Smooth muscle cell (in vitro differentiated cells): ENCODE data around the gene DOLPP1. TPM values are rescaled to one million over a fixed set of nuclear protein-coding genes. Genes with fewer than 3 reads are reported as not detected.

ENCODE experiments used
- DNase-seq: peaks from one replicate; lab custom pipeline; 2025; ENCODE audit not compliant: unreplicated experiment; lab: John Stamatoyannopoulos, UW
- H2AFZ ChIP-seq: fragments of 200-600 bp; sonication (generic); 2 replicates; pipeline ENCODE4 v1.6.0; 2016; ENCODE audit warnings: antibody characterized with exemption, low read depth, mild to moderate bottlenecking
- H3F3A ChIP-seq: fragments of 200-600 bp; sonication (generic); 2 replicates; pipeline ENCODE4 v1.6.0; 2017; ENCODE audit warnings: antibody characterized with exemption, low read depth
- H3K27ac ChIP-seq: fragments of 200-600 bp; sonication (generic); 2 replicates; pipeline ENCODE4 v1.5.1; 2016; ENCODE audit warnings: low read depth, mild to moderate bottlenecking
- H3K27me3 ChIP-seq: fragments of 200-600 bp; sonication (generic); 2 replicates; pipeline ENCODE4 v1.6.1; 2016; ENCODE audit warnings: low read depth, mild to moderate bottlenecking
- H3K36me3 ChIP-seq: fragments of 200-600 bp; sonication (generic); 2 replicates; pipeline ENCODE4 v1.5.1; 2016; ENCODE audit warnings: low read depth
- H3K4me1 ChIP-seq: fragments of 200-600 bp; sonication (generic); 2 replicates; pipeline ENCODE4 v1.5.1; 2016; ENCODE audit warnings: low read depth
- H3K4me2 ChIP-seq: fragments of 200-600 bp; sonication (generic); 2 replicates; pipeline ENCODE4 v1.6.0; 2016; ENCODE audit warnings: mild to moderate bottlenecking
- H3K4me3 ChIP-seq: fragments of 200-600 bp; sonication (generic); 2 replicates; pipeline ENCODE4 v1.5.1; 2016; ENCODE audit warnings: mild to moderate bottlenecking
- H3K79me2 ChIP-seq: fragments of 200-600 bp; sonication (generic); 2 replicates; pipeline ENCODE4 v1.6.0; 2016; ENCODE audit warnings: low read depth, mild to moderate bottlenecking
- H3K9ac ChIP-seq: fragments of 200-600 bp; sonication (generic); 2 replicates; pipeline ENCODE4 v1.6.0; 2016; ENCODE audit warnings: low read depth
- H3K9me3 ChIP-seq: fragments of 200-600 bp; sonication (generic); replicated peaks from 2 replicates; pipeline ENCODE4 v1.5.1; 2016; ENCODE audit warnings: low read depth
- H4K20me1 ChIP-seq: fragments of 200-600 bp; sonication (generic); 2 replicates; pipeline ENCODE4 v1.6.0; 2016; ENCODE audit warnings: low read depth
- WGBS: methylation state at CpG from one replicate; pipeline ENCODE4 v1.1.7; 2016; ENCODE audit warnings: low lambda C conversion rate; 5-methylcytosine and 5-hydroxymethylcytosine counted together
- polyA plus RNA-seq: library from polyadenylated mRNA; unstranded; fragments of >200 nt; fragmentation: Nextera tagmentation; extraction: Ambion mirVana; gene quantifications from 2 replicates; pipeline ENCODE4 v1.2.1, GENCODE V29; 2016
- total RNA-seq: library from RNA; depleted of rRNA; stranded (reverse); fragments of >200 nt; gene quantifications from 2 replicates; pipeline ENCODE4 v1.2.3, GENCODE V29; 2014
- TF ChIP-seq, protein P1 (sequence below): fragments of 200-600 bp; sonication (generic); IDR thresholded peaks from 2 replicates; pipeline ENCODE4 v1.5.1; 2017; ENCODE audit warnings: borderline replicate concordance, mild to moderate bottlenecking, antibody characterized with exemption; ENCODE audit not compliant: insufficient read depth, poor library complexity, severe bottlenecking

DOLPP1 gene
- total and polyA plus RNA-seq, 2 experiments from 2014 or later, result 14.4 to 17.8 TPM

GRCh38 chr9:129104051-129104450 is 23.1 kb downstream of the DOLPP1 start:
- Histone ChIP-seq H3K27me3 (no peaks in the 10 kb centered on the region), H3K36me3 (no peaks in the 10 kb centered on the region), H3K79me2 (no peaks in the 10 kb centered on the region), H3K9me3 (no peaks in the 10 kb centered on the region), H3K4me1 (no peaks in the 10 kb centered on the region), H3K9ac (no peak overlapping the region), H3K4me3 (no peak overlapping the region), H3K4me2 (no peak overlapping the region), H4K20me1 (peaks cover 4% of the 10 kb centered on the region), H2AFZ (no peak overlapping the region), H3K27ac (no peak overlapping the region), H3F3A (no peaks in the 10 kb centered on the region)
- TF ChIP-seq, protein P1, sequence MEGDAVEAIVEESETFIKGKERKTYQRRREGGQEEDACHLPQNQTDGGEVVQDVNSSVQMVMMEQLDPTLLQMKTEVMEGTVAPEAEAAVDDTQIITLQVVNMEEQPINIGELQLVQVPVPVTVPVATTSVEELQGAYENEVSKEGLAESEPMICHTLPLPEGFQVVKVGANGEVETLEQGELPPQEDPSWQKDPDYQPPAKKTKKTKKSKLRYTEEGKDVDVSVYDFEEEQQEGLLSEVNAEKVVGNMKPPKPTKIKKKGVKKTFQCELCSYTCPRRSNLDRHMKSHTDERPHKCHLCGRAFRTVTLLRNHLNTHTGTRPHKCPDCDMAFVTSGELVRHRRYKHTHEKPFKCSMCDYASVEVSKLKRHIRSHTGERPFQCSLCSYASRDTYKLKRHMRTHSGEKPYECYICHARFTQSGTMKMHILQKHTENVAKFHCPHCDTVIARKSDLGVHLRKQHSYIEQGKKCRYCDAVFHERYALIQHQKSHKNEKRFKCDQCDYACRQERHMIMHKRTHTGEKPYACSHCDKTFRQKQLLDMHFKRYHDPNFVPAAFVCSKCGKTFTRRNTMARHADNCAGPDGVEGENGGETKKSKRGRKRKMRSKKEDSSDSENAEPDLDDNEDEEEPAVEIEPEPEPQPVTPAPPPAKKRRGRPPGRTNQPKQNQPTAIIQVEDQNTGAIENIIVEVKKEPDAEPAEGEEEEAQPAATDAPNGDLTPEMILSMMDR, result no peak
- 99% methylated on average over 7 of the region's 11 CpGs for WGBS
- DNase-seq, result no peak

GRCh38 chr9:129105857-129106694 is 25.2 kb downstream of the DOLPP1 start:
- Histone ChIP-seq H4K20me1 (peaks cover 8% of the 10 kb centered on the region), H3K4me2 (no peak overlapping the region), H3K27me3 (no peaks in the 10 kb centered on the region), H3K4me3 (no peak overlapping the region), H3K27ac (no peak overlapping the region), H3K36me3 (no peaks in the 10 kb centered on the region), H3K4me1 (peaks cover 2% of the 10 kb centered on the region), H3K9me3 (no peaks in the 10 kb centered on the region), H3F3A (no peaks in the 10 kb centered on the region), H2AFZ (no peak overlapping the region), H3K79me2 (no peaks in the 10 kb centered on the region), H3K9ac (no peak overlapping the region)
- TF ChIP-seq, protein P1, result no peak
- 95% methylated on average over 17 of the region's 17 CpGs for WGBS
- DNase-seq, result no peak

GRCh38 chr9:129107651-129108050 is 26.7 kb downstream of the DOLPP1 start:
- H3F3A ChIP-seq, result no peaks in the 10 kb centered on the region
- no peak overlapping the region for H3K4me3 ChIP-seq
- H3K79me2 ChIP-seq, result peaks cover 8% of the 10 kb centered on the region
- DNase-seq, result no peak
- TF ChIP-seq, protein P1, result no peak
- H3K4me2 ChIP-seq, result no peak overlapping the region
- 97% methylated on average over 13 of the region's 13 CpGs for WGBS
- peaks cover 7% of the 10 kb centered on the region for H4K20me1 ChIP-seq
- no peaks in the 10 kb centered on the region for H3K27me3 ChIP-seq
- H3K36me3 ChIP-seq, result no peaks in the 10 kb centered on the region
- H3K9me3 ChIP-seq, result no peaks in the 10 kb centered on the region
- no peak overlapping the region for H3K27ac ChIP-seq
- H2AFZ ChIP-seq, result no peak overlapping the region
- no peak overlapping the region for H3K9ac ChIP-seq
- peaks cover 8% of the 10 kb centered on the region for H3K4me1 ChIP-seq
